Activated CD4-positive, CD25-positive, alpha-beta regulatory T cell (primary cell): ENCODE results near the gene ACACB.

Experiments
- DNase-seq, 4 experiments: peaks; one replicate each; lab custom pipeline; 2025; lab: John Stamatoyannopoulos, UW

The ACACB gene

DNA sequence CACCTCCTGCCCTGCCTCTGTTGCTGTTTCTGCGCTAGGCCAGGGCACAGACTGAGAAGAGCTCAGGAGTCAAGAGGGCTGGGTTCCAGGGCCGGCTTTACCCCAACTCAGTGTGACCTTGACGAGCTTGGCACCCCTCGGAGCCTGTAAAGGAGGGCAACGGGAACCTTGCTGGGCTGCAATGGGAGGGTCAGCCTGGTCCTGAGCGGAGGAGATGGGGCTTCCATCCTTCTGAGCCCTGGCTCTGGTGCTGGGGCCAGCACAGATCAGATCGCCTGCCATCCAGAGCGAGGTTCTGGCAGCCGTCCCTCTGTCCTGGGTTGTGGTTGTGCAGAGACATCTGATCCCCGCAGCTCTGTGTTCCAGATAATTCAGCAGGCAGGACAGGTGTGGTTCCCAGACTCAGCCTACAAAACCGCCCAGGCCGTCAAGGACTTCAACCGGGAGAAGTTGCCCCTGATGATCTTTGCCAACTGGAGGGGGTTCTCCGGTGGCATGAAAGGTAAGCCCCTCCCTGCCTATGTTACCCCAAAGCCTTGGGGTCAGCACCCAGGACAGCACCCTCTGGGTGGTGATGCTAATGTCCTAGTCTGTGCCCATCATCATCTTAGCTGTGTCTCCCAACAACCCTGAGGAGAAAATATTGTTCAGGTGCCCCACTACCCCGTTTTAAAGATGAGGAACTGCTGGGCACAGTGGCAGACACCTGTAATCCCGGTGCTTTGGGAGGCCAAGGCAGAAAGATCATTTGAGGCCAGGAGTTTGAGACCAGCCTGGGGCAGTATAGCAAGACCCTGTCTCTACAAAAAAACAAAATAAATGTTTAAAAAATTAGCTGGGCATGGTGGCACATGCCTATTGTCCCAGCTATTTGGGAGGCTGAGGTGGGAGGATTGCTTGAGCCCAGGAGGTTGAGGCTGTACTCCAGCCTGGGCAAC lies 142.5 kb downstream of the ACACB start:
- DNase-seq: no peak

DNA sequence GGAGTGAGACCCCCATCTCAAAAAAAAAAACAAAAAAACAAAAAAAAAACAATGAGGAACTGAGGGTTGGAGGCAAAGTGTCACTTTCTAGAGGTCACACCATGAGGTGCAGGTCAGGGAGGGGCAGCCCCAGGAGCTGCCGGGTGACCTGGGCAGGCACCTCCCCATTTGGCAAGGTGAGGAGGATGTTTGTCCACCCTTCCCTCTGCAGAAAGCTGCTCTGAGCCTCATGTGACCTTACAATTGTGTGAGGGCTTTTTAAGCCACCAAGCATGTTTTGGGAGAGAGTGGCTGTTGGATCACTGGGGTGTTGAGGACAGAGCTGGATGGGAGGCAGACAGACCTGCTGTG lies 143.1 kb downstream of the ACACB start:
- DNase-seq: no peak

DNA sequence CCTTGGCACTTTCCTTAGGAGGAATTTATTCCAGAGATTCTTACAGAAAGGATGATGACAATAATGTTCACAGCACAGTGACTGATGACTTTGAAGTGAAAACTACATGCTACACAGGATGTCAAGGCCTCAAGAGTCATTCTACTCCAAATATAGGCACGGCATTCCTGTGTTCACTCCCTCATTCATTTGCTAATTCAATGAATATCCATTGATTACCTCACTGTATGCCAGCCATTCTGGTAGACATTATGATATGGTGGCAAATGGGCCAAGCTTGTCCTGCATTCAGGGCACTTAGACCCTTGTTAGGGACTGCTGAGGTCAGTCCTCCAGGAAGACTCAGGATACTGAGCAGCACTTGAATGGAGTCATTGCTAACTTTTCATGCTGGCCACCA lies 144.7 kb downstream of the ACACB start:
- no peak for DNase-seq

DNA sequence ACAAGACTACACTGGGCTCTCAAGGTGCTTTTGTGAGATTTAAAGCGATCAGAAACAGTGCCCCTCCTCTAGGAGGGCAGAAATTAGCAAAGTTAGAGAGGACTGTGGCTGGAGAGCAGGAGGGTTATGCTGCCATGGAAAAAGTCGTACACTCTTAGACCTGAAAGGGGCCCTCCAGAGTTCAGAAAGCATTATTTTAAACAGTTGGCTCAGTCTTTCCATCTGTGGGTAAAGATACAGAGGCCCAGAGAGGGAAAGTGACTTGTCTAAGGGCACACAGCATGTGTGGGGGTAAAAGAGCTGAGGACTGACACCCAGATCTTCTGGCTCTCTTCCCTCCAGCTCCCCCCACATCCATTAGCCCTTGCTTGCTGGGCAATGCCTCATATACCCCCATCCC lies 145.6 kb downstream of the ACACB start:
- DNase-seq: no peak

DNA sequence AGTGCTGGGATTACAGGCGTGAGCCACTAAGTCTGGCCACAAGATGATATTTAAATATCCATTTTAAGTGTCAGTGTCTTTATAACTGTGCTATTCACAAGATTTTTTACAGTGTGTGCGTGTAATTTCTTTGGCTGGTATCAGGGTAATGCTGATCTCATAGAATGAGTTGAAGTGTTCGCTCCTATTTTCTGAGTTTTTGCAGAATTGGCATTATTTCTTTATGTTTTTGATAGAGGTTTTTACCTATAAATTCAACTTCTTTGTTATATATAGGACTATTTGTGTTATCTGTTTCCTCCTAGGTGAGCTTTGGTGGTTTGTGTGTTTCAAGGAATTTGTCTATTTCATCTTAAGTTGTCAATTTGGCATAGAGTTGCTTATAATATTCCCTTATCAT lies 147.1 kb downstream of the ACACB start:
- DNase-seq: no peak

DNA sequence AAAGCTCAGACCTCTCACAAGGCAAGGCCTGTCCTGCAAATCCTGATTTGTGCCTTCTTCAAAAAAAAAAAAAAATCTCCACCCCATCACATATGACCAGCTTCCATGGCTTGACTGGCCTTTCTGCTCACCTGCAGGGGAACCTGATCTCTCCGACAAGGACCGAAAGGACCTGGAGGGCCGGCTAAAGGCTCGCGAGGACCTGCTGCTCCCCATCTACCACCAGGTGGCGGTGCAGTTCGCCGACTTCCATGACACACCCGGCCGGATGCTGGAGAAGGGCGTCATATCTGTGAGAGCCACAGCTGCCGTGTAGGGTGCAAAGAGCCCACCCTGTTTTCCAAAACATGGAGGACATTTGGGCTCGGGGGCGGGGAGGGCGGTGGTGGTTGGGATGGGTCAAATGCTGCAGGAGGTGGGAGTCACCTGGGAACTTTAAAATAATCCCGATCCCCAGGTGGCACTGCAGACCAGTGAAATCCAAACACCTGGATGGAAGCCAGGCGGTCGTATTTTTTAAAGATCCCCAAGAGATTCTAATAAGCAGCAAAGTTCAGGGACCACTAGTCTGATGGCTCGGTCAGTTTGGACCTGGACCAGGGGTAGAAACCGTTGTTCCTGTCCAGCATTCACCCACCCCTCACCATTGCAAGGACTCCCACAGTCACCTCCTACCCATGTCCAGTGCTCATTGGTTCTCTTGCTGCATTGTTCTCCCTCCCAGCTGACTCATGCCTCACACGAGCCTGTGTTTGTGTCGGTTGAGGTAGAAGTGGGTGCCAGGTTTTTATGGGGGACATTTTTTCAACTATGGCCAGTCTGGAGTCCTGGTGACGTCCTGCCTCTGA lies 147.9 kb downstream of the ACACB start:
- DNase-seq: peak in 1 of 4 experiments; percentile 2

DNA sequence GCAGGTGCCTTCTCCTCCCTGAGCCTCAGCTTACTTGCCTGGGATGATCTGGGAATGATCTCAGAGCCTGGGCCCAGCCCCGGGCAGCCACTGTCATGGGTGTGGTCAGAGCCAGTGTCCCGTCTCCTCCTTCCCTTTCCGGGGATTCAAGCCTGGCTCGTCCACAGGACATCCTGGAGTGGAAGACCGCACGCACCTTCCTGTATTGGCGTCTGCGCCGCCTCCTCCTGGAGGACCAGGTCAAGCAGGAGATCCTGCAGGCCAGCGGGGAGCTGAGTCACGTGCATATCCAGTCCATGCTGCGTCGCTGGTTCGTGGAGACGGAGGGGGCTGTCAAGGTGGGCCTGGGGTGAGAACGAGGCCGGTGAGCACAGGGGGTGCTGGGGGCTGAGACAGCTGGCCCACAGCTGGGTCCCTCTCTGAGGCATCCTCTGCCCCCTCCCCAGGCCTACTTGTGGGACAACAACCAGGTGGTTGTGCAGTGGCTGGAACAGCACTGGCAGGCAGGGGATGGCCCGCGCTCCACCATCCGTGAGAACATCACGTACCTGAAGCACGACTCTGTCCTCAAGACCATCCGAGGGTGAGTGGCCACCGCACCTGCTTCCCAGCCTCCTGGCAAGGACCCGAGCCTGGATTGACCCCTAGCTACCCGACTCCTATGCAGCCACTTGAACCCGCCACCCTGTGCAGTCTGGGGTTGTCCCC lies 148.7 kb downstream of the ACACB start:
- DNase-seq: no peak

DNA sequence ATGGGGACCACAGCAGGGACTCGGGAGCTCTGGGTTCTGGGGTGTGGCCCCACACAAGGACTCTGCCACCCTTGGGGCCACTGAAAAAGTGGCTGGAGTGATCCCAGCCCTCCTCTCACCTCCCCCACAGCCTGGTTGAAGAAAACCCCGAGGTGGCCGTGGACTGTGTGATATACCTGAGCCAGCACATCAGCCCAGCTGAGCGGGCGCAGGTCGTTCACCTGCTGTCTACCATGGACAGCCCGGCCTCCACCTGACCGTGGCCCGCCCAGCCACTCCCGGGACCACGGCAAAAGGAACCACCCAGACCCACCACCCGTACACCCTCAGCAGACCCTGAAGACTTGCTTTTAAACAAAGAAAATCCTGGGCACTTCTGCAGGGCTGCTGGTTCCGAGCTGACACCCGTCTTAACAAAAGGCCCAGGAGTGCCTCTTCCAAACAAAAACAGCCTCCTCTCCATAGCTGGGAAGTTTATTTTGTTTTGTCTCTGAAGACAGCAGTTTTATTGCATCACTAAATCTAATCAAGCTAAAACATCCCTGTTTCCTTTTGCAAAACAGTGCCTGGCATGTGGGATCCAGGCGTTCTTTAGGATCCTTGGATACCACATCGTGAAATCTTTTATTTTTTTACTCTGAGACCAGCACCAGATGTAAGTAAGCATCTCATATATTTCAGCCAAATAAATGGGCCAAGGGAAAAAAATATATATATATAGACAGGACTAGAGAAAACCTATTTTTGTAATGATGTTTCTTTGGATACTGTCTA lies 149.9 kb downstream of the ACACB start:
- DNase-seq: no peak

DNA sequence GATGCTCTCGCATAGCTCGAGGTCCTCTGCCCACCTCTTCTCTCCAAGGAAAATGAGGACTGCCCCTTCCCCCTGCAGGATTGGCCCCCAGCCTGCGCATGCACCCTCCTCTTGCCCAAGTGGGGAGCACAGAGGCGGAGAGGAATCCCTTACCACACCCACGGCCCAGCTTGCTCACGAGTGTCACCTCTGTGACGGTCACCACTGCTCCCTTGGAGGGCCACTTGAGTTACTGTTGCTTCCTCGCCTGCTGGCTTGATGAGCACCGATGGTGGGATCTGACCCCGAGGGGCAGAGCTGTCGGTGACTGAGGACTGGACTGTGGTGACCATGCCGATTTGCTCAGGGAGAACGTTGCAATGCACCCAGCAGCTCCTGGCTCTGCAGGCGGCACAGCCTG lies 151.0 kb downstream of the ACACB start:
- DNase-seq: no peak

DNA sequence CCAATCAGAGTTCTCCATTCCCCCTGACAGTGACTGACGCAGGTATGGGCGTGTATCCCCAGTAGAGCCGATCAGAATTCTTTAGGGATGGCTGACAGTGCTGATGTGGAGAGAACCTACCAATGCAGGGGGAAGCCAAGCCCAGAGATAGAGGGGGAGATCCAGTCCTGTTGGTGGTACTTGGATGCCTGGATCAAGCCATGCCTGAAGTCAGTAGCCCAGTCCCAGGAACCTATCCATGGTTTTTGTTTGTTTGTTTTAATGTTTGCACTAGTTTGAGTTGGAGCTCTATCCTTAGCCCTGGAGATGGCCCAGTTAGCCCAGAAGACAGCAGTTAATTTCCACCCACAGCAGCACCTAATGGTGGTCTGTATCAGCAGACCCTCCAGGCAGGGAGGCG lies 152.5 kb downstream of the ACACB start:
- no peak for DNase-seq

DNA sequence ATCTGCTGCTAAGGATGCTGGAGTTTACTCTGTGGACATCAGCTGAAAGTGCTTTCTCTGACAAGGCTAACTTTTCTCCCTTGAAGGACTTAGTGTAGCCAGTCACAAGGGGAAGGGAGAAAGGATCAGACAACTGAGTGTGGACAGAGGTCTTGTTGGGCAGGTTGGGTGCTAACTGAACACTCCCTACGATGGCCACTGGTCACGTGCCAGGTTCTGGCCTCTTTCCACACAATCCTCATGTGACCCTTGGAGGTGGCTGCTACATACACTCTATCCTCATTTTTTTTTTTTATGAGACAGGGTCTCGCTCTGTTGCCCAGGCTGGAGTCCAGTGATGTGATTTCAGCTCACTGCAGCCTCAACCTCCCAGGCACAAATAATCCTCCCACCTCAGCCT lies 153.0 kb downstream of the ACACB start:
- no peak for DNase-seq

DNA sequence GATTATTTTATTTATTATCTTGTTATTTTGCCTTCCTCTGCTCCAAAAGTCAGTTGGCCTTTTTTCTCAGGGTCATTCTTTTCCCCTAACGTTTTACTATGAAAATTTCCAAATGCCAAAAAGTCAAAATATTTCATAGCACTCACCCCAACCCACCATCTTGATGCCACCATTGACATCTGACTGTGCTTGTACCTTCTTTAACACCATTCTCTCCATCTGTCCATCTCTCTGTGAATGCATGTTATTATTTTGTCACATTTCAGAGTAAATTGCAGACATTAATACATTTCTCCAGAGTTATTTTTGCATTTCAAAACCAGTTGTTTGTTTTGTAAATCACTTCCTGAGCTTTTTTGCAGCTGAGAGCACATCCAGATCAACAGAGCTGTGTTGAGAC lies 154.1 kb downstream of the ACACB start:
- no peak for DNase-seq

DNA sequence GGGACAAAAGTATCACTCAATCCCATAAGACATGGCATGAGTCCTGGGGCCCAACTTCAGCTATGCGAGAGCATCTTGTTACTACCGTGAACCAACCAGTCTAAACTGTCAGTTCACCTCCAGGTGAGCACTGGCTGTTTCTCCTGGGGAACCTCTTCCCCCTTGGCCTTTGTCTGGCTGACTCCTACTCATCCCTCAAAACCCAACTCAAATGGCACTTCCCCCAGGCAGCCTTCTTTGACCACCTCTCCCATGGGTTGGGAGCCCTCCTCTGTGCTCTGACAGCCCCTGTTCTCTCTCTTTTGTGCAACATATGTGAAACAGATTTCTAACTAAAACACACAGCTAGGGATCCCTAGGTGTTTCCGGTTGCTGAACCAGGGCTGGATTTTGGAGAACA lies 155.0 kb downstream of the ACACB start:
- no peak for DNase-seq

DNA sequence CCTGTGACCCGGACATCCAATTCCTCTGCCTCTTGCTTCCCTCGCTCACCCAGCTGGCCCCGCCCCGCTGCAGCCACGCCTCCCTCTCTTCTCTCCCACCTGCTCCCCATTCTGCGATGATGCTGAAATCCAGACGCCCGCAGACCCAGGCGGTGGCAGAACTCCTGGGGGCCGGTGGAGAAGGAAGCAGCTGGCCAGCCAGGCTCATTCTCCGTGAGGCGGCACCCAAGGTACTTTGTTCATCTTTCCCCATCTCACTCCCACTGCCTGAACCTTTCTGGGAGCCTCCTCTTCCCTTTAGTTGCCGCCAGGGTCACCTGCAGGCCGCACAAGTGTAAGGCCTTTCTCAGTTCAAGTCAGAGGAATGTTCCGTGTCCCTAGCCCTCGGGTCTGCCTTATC lies 157.0 kb downstream of the ACACB start:
- DNase-seq: no peak

DNA sequence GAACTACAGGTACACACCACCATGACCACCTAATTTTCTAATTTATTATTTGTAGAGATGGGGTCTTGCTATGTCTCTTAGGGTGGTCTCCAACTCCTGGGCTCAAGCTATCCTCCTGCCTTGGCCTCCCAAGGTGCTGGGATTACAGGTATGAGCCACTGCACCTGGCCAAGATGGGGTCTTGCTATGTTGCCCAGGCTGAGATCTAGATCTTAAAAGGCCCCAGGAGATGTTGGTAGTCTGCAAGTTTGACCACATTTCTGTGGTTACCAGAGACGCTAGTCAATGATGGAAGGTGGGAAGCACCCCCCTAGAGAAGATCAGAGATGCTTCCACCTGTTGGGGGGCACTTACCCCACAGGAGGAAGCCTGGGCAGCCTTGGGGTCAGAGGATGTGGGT lies 158.0 kb downstream of the ACACB start:
- DNase-seq: no peak

DNA sequence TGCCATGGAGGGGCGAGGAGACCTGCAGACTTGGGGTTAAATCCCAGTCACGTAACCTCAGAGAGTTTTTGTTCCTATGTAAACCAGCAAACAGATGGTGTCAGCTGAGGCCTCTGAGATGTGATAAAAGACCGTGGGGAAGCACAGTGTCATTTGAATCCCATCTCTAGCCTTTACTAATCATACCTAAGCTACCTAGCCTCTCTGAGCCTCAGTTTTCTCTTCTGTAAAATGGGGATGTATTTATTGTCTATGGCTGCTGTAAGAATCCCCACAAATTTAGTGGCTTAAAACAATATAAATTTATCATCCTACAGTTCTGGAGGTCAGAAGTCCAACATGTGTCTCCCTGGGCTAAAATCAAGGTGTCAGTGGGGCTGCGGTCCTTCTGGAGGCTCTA lies 158.8 kb downstream of the ACACB start:
- DNase-seq: no peak

DNA sequence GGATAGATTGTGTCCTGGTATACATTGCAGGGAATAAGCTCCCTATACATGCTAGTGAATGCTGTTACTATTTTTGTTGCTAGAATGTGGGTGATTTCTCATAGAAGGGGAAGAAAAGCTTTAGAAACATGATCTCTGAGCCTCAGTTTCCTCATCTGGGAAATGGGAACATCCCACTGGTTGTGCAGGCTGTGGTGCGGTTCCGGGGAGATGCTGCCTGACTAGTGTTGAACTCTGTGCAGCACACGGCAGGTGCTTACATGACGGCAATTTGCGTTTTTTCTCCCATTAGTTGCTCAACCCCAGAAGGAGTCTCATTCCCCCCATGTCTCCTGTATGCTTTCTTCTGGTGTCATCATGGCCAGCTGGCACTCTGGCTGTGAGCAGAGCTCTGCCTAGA lies 159.8 kb downstream of the ACACB start:
- DNase-seq: no peak

DNA sequence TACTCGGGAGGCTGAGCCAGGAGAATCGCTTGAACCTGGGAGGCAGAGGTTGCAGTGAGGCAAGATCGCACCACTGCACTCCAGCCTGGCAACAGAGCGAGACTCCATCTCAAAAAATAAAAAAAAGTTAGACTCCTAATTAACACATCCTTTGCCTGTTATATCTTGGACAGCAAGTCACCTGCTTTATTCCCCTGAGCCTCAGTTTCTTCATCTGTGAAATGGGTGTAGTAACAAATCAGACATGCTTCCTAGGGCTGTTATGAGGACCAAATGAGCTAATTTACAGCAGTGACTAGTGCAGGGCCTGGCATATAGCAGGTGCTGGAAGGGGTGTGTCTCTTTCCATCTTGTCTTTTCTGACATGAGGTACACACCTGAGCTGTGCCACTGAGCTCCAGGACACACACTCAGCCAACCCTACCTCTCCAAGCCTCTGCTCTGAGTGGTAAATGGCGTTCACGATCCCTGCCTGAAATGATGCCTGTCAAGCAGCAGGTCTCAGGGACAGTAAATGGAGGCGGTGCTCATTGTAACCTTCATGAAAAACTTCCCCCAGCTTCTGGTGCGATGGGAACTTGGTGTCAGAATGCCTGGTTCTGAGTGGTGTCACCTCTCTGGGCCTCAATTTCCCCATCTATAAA lies 161.0 kb downstream of the ACACB start:
- DNase-seq: no peak

DNA sequence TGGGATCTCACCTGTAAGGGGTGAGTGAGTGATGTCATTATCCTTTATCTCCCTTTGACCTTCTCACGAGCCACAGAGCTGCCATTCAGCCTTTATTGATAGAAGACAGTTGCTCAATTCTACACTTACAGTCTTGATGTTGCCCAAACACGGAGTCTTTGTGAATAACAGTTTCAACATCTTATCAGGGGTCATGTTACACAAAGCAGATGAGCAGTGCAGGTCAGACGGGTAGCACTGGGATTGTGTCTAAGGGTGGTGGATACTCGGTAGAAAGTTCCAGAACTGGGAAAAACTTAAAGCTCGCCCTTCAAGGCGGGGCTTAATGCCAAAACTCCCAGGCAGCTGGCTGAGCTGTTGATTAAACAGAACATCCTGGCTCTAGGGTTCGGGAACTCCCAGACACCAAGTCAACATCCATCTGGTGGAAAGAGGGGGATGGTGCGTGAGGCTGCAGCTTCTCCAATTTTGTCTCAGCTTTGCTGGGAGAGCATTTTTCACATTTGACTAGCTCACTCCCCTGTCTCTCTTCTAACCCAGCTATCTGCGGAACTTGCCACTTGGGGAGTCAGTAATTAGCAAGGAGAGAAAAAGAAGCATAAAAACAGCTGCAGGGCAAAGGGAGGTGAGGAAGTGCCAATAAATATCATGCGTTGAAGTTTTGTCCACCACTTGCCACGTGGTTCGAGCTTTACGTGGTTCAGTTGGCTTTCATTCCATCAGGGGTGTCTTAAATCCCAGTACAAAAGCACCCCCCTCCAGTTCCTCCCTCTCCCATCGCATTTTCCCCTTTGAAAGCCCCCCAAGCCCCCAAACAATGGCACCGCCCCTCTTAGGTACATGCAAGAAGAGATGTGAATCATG lies 161.7 kb downstream of the ACACB start:
- DNase-seq: no peak

DNA sequence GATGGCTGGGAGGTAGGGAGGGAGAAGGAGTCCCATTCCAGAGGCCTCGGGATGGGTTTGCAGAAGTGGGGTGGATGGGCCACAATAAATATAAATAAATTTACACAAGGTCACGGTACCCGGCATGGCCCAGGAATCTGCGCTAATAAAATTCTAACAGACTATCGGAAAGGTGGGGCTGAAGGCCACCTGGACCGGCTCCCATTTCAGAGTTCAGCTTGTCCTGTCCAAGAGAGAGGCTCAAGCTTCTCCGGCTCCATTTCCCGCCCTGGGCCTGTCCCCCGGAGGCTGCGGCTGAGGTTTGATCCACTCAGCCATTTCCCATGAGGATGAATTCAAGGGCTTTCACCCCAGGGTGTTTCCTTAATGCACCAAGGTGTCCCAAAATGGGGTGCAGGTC lies 162.5 kb downstream of the ACACB start:
- no peak for DNase-seq
